Naive B cell (primary cell): ENCODE measurements around the gene SVOPL. TPM values are rescaled to one million over a fixed set of nuclear protein-coding genes. Genes with fewer than 3 reads are reported as not detected.
"Not testable (repeated sequence)": the region's sequence is repeated elsewhere in the genome, so short reads cannot be mapped to it uniquely, and the experiment has no call there.

ENCODE experiments used
- ATAC-seq, 2 donors: fragments of 150-1000 bp; cut with Tn5 transposase; 2 replicates each; pipeline ENCODE4 v1.10.0; 2021; ENCODE audit warnings: low read depth in 2 of 2, mild to moderate bottlenecking in 2 of 2, moderate library complexity in 2 of 2
- DNase-seq: peaks from one replicate; pipeline ENCODE4 v3.0.0; 2022
- H3K27ac Mint-ChIP-seq, 6 donors: one replicate each; pipeline ENCODE4 v1.8.0; 2020 to 2022; ENCODE audit warnings: mild to moderate bottlenecking in 6 of 6, mixed read lengths in 6 of 6, moderate library complexity in 5 of 6, inconsistent platforms in 2 of 6
- H3K27me3 Mint-ChIP-seq, 3 donors: one replicate each; pipeline ENCODE4 v1.8.0; 2021 to 2022; ENCODE audit warnings: mixed read lengths in 3 of 3, mild to moderate bottlenecking in 1 of 3
- H3K36me3 Mint-ChIP-seq, 2 donors: one replicate each; pipeline ENCODE4 v1.8.0; 2020 to 2022; ENCODE audit warnings: mixed read lengths in 2 of 2, inconsistent platforms in 1 of 2, mild to moderate bottlenecking in 1 of 2
- H3K4me1 Mint-ChIP-seq, 3 donors: one replicate each; pipeline ENCODE4 v1.8.0; 2020 to 2022; ENCODE audit warnings: mixed read lengths in 3 of 3, inconsistent platforms in 1 of 3, mild to moderate bottlenecking in 1 of 3, moderate library complexity in 1 of 3
- H3K4me3 Mint-ChIP-seq, 8 donors: one replicate each; pipeline ENCODE4 v1.8.0; 2020 to 2022; ENCODE audit warnings: mild to moderate bottlenecking in 8 of 8, mixed read lengths in 8 of 8, moderate library complexity in 8 of 8, inconsistent platforms in 2 of 8
- H3K9me3 Mint-ChIP-seq, 7 donors: one replicate each; pipeline ENCODE4 v1.8.0; 2020 to 2022; ENCODE audit warnings: mixed read lengths in 7 of 7, mild to moderate bottlenecking in 5 of 7, inconsistent platforms in 2 of 7, moderate library complexity in 1 of 7
- polyA plus RNA-seq, 6 donors: library from polyadenylated mRNA; unstranded; fragments of 300-500 nt; fragmentation: Illumina TruSeq; gene quantifications; one replicate each; pipeline ENCODE4 v1.2.3, GENCODE V29; 2021; ENCODE audit warnings: low read depth in 6 of 6

Gene SVOPL
- polyA plus RNA-seq, 6 donors from 2014 or later, result not detected

- no peak overlapping the region for H3K4me3 Mint-ChIP-seq
Measured at GRCh38 chr7:138695106-138695505, 6.1 kb downstream of the SVOPL start.

GRCh38 chr7:138691178-138691577 is 10.0 kb downstream of the SVOPL start:
- H3K4me3 Mint-ChIP-seq, result no peak overlapping the region
- peaks cover 0 to 9% (median 4%) of the 10 kb centered on the region in 7 donors for H3K9me3 Mint-ChIP-seq
- ATAC-seq (no peak), DNase-seq (no peak)
- peaks cover 0 to 8% (median 6%) of the 10 kb centered on the region in 3 donors for H3K27me3 Mint-ChIP-seq
- no peak overlapping the region for H3K27ac Mint-ChIP-seq
- H3K36me3 Mint-ChIP-seq, result peaks cover 0 to 7% of the 10 kb centered on the region in 2 donors
- H3K4me1 Mint-ChIP-seq, result no peaks in the 10 kb centered on the region

More at GRCh38 chr7:138695106-138695505, 6.1 kb downstream of the SVOPL start:
- no peak overlapping the region for H3K27ac Mint-ChIP-seq
- H3K36me3 Mint-ChIP-seq, result no peaks in the 10 kb centered on the region
- H3K9me3 Mint-ChIP-seq, result peaks cover 0 to 6% (median 2%) of the 10 kb centered on the region in 7 donors
- no peaks in the 10 kb centered on the region for H3K4me1 Mint-ChIP-seq
- no peak for DNase-seq
- no peak for ATAC-seq
- H3K27me3 Mint-ChIP-seq, result peaks cover 0 to 6% (median 6%) of the 10 kb centered on the region in 3 donors

GRCh38 chr7:138690495-138690894 is 10.7 kb downstream of the SVOPL start:
- ATAC-seq, result no peak
- peaks cover 0 to 7% of the 10 kb centered on the region in 2 donors for H3K36me3 Mint-ChIP-seq

GRCh38 chr7:138688037-138688436 is 13.1 kb downstream of the SVOPL start:
- not testable (repeated sequence) for ATAC-seq, H3K27ac Mint-ChIP-seq, H3K4me1 Mint-ChIP-seq, H3K27me3 Mint-ChIP-seq, H3K4me3 Mint-ChIP-seq, H3K36me3 Mint-ChIP-seq, DNase-seq, H3K9me3 Mint-ChIP-seq

More at GRCh38 chr7:138690495-138690894, 10.7 kb downstream of the SVOPL start:
- no peaks in the 10 kb centered on the region for H3K4me1 Mint-ChIP-seq
- peaks cover 0 to 9% (median 4%) of the 10 kb centered on the region in 7 donors for H3K9me3 Mint-ChIP-seq
- no peak overlapping the region for H3K27ac Mint-ChIP-seq
- no peak for DNase-seq
- peaks cover 0 to 8% (median 6%) of the 10 kb centered on the region in 3 donors for H3K27me3 Mint-ChIP-seq
- H3K4me3 Mint-ChIP-seq, result no peak overlapping the region

GRCh38 chr7:138684340-138684739 is 16.8 kb downstream of the SVOPL start:
- Mint-ChIP-seq H3K4me3 (no peak overlapping the region), H3K4me1 (no peaks in the 10 kb centered on the region), H3K27ac (no peak overlapping the region), H3K27me3 (peaks cover 3 to 6% (median 4%) of the 10 kb centered on the region in 3 donors), H3K36me3 (peaks cover 0 to 7% of the 10 kb centered on the region in 2 donors), H3K9me3 (peaks cover 0 to 9% (median 4%) of the 10 kb centered on the region in 7 donors)
- ATAC-seq, result no peak
- no peak for DNase-seq

GRCh38 chr7:138679793-138680192 is 21.4 kb downstream of the SVOPL start:
- no peak overlapping the region for H3K27ac Mint-ChIP-seq
- H3K9me3 Mint-ChIP-seq, result peaks cover 0 to 2% (median 0%) of the 10 kb centered on the region in 7 donors
- DNase-seq (no peak), ATAC-seq (no peak)
- H3K36me3 Mint-ChIP-seq, result no peaks in the 10 kb centered on the region
- no peaks in the 10 kb centered on the region for H3K4me1 Mint-ChIP-seq
- H3K27me3 Mint-ChIP-seq, result peaks cover 0 to 4% (median 0%) of the 10 kb centered on the region in 3 donors
- no peak overlapping the region for H3K4me3 Mint-ChIP-seq

- Mint-ChIP-seq H3K4me3 (no peak overlapping the region), H3K4me1 (no peaks in the 10 kb centered on the region), H3K27ac (no peak overlapping the region), H3K9me3 (peaks cover 0 to 4% (median 0%) of the 10 kb centered on the region in 7 donors), H3K27me3 (peaks cover 16 to 25% (median 20%) of the 10 kb centered on the region in 3 donors), H3K36me3 (no peaks in the 10 kb centered on the region)
- ATAC-seq, result no peak
- no peak for DNase-seq
Measured at GRCh38 chr7:138670594-138670993, 30.6 kb downstream of the SVOPL start.

GRCh38 chr7:138669364-138669763 is 31.8 kb downstream of the SVOPL start:
- Mint-ChIP-seq H3K4me3 (no peak overlapping the region), H3K27ac (no peak overlapping the region), H3K27me3 (peaks cover 16 to 29% (median 25%) of the 10 kb centered on the region in 3 donors), H3K36me3 (no peaks in the 10 kb centered on the region), H3K4me1 (peaks cover 2 to 7% (median 2%) of the 10 kb centered on the region in 3 donors), H3K9me3 (peaks cover 0 to 4% (median 0%) of the 10 kb centered on the region in 7 donors)
- DNase-seq (no peak), ATAC-seq (no peak)

GRCh38 chr7:138668946-138669345 is 32.2 kb downstream of the SVOPL start:
- no peak overlapping the region for H3K27ac Mint-ChIP-seq
- H3K4me1 Mint-ChIP-seq, result peaks cover 5 to 10% (median 6%) of the 10 kb centered on the region in 3 donors
- DNase-seq (no peak), ATAC-seq (no peak)
- H3K27me3 Mint-ChIP-seq, result peaks cover 16 to 33% (median 26%) of the 10 kb centered on the region in 3 donors
- no peak overlapping the region for H3K4me3 Mint-ChIP-seq
- H3K36me3 Mint-ChIP-seq, result no peaks in the 10 kb centered on the region
- peaks cover 0 to 4% (median 0%) of the 10 kb centered on the region in 7 donors for H3K9me3 Mint-ChIP-seq

- peaks cover 17 to 38% (median 33%) of the 10 kb centered on the region in 3 donors for H3K27me3 Mint-ChIP-seq
- H3K9me3 Mint-ChIP-seq, result peaks cover 0 to 4% (median 0%) of the 10 kb centered on the region in 7 donors
- peaks cover 5 to 12% (median 11%) of the 10 kb centered on the region in 3 donors for H3K4me1 Mint-ChIP-seq
- ATAC-seq, result no peak
- H3K36me3 Mint-ChIP-seq, result no peaks in the 10 kb centered on the region
- H3K4me3 Mint-ChIP-seq, result no peak overlapping the region
- DNase-seq, result no peak
- H3K27ac Mint-ChIP-seq, result no peak overlapping the region
Measured at GRCh38 chr7:138668229-138668596, 32.9 kb downstream of the SVOPL start.

GRCh38 chr7:138667535-138668228 is 33.5 kb downstream of the SVOPL start:
- H3K4me1 Mint-ChIP-seq, result peaks cover 5 to 12% (median 11%) of the 10 kb centered on the region in 3 donors
- no peak overlapping the region for H3K4me3 Mint-ChIP-seq
- peaks cover 22 to 38% (median 33%) of the 10 kb centered on the region in 3 donors for H3K27me3 Mint-ChIP-seq
- H3K36me3 Mint-ChIP-seq, result no peaks in the 10 kb centered on the region
- H3K27ac Mint-ChIP-seq, result no peak overlapping the region
- DNase-seq (no peak), ATAC-seq (no peak)
- peaks cover 0 to 4% (median 0%) of the 10 kb centered on the region in 7 donors for H3K9me3 Mint-ChIP-seq

GRCh38 chr7:138666385-138666784 is 34.8 kb downstream of the SVOPL start:
- ATAC-seq, result no peak
- peaks cover 5 to 12% (median 11%) of the 10 kb centered on the region in 3 donors for H3K4me1 Mint-ChIP-seq
- peaks cover 30 to 43% (median 35%) of the 10 kb centered on the region in 3 donors for H3K27me3 Mint-ChIP-seq
- no peak overlapping the region for H3K4me3 Mint-ChIP-seq
- H3K27ac Mint-ChIP-seq, result no peak overlapping the region
- H3K9me3 Mint-ChIP-seq, result peaks cover 0 to 4% (median 0%) of the 10 kb centered on the region in 7 donors
- no peaks in the 10 kb centered on the region for H3K36me3 Mint-ChIP-seq
- DNase-seq, result no peak

- H3K9me3 Mint-ChIP-seq, result peaks cover 0 to 4% (median 0%) of the 10 kb centered on the region in 7 donors
- H3K4me1 Mint-ChIP-seq, result peaks cover 5 to 12% (median 11%) of the 10 kb centered on the region in 3 donors
- no peak overlapping the region for H3K27ac Mint-ChIP-seq
- ATAC-seq, result no peak
- DNase-seq, result no peak
- peak overlapping the region in 1 of 8 donors; percentile 49 for H3K4me3 Mint-ChIP-seq
- H3K36me3 Mint-ChIP-seq, result no peaks in the 10 kb centered on the region
- H3K27me3 Mint-ChIP-seq, result peaks cover 30 to 44% (median 39%) of the 10 kb centered on the region in 3 donors
Measured at GRCh38 chr7:138665669-138666140, 35.5 kb downstream of the SVOPL start.

- Mint-ChIP-seq H3K4me1 (peaks cover 5 to 12% (median 11%) of the 10 kb centered on the region in 3 donors), H3K27me3 (peaks cover 30 to 44% (median 39%) of the 10 kb centered on the region in 3 donors), H3K9me3 (peaks cover 0 to 4% (median 0%) of the 10 kb centered on the region in 7 donors), H3K36me3 (no peaks in the 10 kb centered on the region), H3K4me3 (peak overlapping the region in 3 of 8 donors; percentile 36 to 44 (median 40)), H3K27ac (no peak overlapping the region)
- no peak for DNase-seq
- ATAC-seq, result no peak
Measured at GRCh38 chr7:138665249-138665648, 35.9 kb downstream of the SVOPL start.
